GM12875 (cell line): ENCODE data around the gene POLR2A.

ENCODE experiments used
- H3K4me3 ChIP-seq: one replicate; pipeline ENCODE4 v1.5.1; 2011; ENCODE audit warnings: low read depth, low read length, control low read depth
- CTCF ChIP-seq: IDR thresholded peaks from 2 replicates; pipeline ENCODE4 v1.5.1; 2011; ENCODE audit warnings: low read depth, mild to moderate bottlenecking, control low read depth, inconsistent platforms, low read length, moderate library complexity, borderline replicate concordance; ENCODE audit not compliant: insufficient read depth

Gene POLR2A

GRCh38 chr17:7484067-7484918 lies at the start of gene POLR2A:
Gene POLR2A (plus strand): TSS chr17:7484366.
- no peak for TF ChIP-seq CTCF
- peak within 1 kb of the TSS; percentile 74 for H3K4me3 ChIP-seq

- TF ChIP-seq CTCF, result peak; percentile 51
- H3K4me3 ChIP-seq, result peak overlapping the region; percentile 68
These were observed 48.2 kb upstream of the POLR2A start for GRCh38 chr17:7435676-7436555.

GRCh38 chr17:7436556-7437368 lies 47.4 kb upstream of the POLR2A start:
- peak; percentile 93 for TF ChIP-seq CTCF
- H3K4me3 ChIP-seq, result peak overlapping the region; percentile 68

- no peak for TF ChIP-seq CTCF
- H3K4me3 ChIP-seq, result no peak overlapping the region
These were observed 46.8 kb upstream of the POLR2A start for GRCh38 chr17:7437369-7437863.

- TF ChIP-seq CTCF, result no peak
- peak overlapping the region; percentile 21 for H3K4me3 ChIP-seq
These were observed 46.1 kb upstream of the POLR2A start for GRCh38 chr17:7437950-7438614.
